DND-41 (cell line): ENCODE data around the gene IFIT1B.

Experiments
- CTCF ChIP-seq: IDR thresholded peaks from 2 replicates; pipeline ENCODE4 v1.5.1; 2012; ENCODE audit warnings: borderline replicate concordance, low read length, moderate library complexity, mild to moderate bottlenecking; ENCODE audit not compliant: poor library complexity, severe bottlenecking; ENCODE audit errors: extremely low read depth
- EZH2 ChIP-seq: IDR thresholded peaks from 3 replicates; pipeline ENCODE4 v1.6.1; 2012; ENCODE audit warnings: borderline replicate concordance, low read depth, mild to moderate bottlenecking, moderate library complexity, low read length, inconsistent platforms; ENCODE audit not compliant: severe bottlenecking

- TF ChIP-seq CTCF (no peak), EZH2 (no peak)
Measured at GRCh38 chr10:89377705-89378637, at the start of gene IFIT1B.
